Calu3 (cell line): Measurements from ENCODE around the gene PTH2. TPM values are rescaled to one million over a fixed set of nuclear protein-coding genes. Genes with fewer than 3 reads are reported as not detected.

ENCODE experiments used
- BruUV-seq: library from RNA; stranded (reverse); fragments of 400-500 nt; replicated peaks from 2 replicates; lab custom pipeline; 2021; lab: Mats Ljungman, UMichigan
- CTCF ChIA-PET: fragments of 300-600 bp; sonication (Branson Sonifier 250); formaldehyde crosslinking; loops from one replicate; lab custom pipeline; 2022; ENCODE audit warnings: antibody characterized with exemption; lab: Charles Lee
- DNase-seq: peaks from one replicate; pipeline ENCODE4 v3.0.0; 2022
- H3K27ac Mint-ChIP-seq: one replicate; pipeline ENCODE4 v1.8.0; 2022; ENCODE audit warnings: mixed read lengths; ENCODE audit not compliant: unreplicated experiment
- H3K27me3 Mint-ChIP-seq: one replicate; pipeline ENCODE4 v1.8.0; 2022; ENCODE audit warnings: mixed read lengths; ENCODE audit not compliant: unreplicated experiment
- H3K36me3 Mint-ChIP-seq: one replicate; pipeline ENCODE4 v1.8.0; 2022; ENCODE audit warnings: mild to moderate bottlenecking, moderate library complexity, mixed read lengths; ENCODE audit not compliant: insufficient read depth, unreplicated experiment
- H3K4me1 Mint-ChIP-seq: one replicate; pipeline ENCODE4 v1.8.0; 2022; ENCODE audit warnings: mild to moderate bottlenecking, low read depth, mixed read lengths; ENCODE audit not compliant: unreplicated experiment
- H3K4me3 Mint-ChIP-seq: one replicate; pipeline ENCODE4 v1.8.0; 2022; ENCODE audit warnings: mild to moderate bottlenecking, low read depth, moderate library complexity, mixed read lengths; ENCODE audit not compliant: unreplicated experiment
- H3K9me3 Mint-ChIP-seq: one replicate; pipeline ENCODE4 v1.8.0; 2022; ENCODE audit warnings: low read depth, mixed read lengths; ENCODE audit not compliant: unreplicated experiment
- intact Hi-C: fragments of 100-400 bp; cut with micrococcal nuclease; formaldehyde crosslinking; loops from one replicate; pipeline ENCODE4 v1.10.0; 2022; ENCODE audit not compliant: unreplicated experiment
- total RNA-seq: library from RNA; stranded (reverse); gene quantifications from 2 replicates; pipeline ENCODE4 v1.2.3, GENCODE V29; 2022
- TF ChIP-seq, protein P1 (sequence below): fragments of 200-600 bp; IDR thresholded peaks from one replicate; pipeline ENCODE4 v1.8.0; 2022; ENCODE audit warnings: antibody characterized with exemption; ENCODE audit not compliant: unreplicated experiment

PTH2 gene
- total RNA-seq, 1 experiment from 2014 or later = not detected

DNA sequence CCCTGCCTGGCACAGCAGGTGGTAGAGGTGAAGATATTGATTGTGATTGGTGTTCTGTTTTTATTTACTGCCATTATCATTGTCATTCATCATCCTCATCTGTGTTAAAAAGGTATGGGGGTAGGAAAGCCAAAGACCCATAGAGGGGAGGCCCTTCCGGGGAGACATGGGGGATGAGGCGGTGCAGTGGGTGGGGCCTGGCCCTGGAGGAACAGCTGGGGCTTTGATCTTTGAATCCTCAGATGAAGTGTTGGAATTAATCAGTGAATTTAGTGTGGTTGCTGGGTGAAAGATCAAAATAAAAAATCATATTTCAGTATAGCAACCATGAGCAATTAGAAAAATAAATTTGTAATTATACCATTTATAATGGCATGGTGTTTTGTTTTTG lies 7.4 kb downstream of the PTH2 start:
- CTCF ChIA-PET = interaction anchor here (0.6 kb wide), 1 partner anchor 10 kb away, joined by 3 read pairs; no protein-coding TSS in a partner anchor
- DNase-seq = no peak
- Mint-ChIP-seq H3K36me3 (no peaks in the 10 kb centered on the region), H3K27me3 (peaks cover 100% of the 10 kb centered on the region), H3K27ac (no peak overlapping the region), H3K4me1 (no peaks in the 10 kb centered on the region), H3K4me3 (no peak overlapping the region), H3K9me3 (no peaks in the 10 kb centered on the region)
- no TSS peak for BruUV-seq
- intact Hi-C loops = no loop called here
- TF ChIP-seq, protein P1, sequence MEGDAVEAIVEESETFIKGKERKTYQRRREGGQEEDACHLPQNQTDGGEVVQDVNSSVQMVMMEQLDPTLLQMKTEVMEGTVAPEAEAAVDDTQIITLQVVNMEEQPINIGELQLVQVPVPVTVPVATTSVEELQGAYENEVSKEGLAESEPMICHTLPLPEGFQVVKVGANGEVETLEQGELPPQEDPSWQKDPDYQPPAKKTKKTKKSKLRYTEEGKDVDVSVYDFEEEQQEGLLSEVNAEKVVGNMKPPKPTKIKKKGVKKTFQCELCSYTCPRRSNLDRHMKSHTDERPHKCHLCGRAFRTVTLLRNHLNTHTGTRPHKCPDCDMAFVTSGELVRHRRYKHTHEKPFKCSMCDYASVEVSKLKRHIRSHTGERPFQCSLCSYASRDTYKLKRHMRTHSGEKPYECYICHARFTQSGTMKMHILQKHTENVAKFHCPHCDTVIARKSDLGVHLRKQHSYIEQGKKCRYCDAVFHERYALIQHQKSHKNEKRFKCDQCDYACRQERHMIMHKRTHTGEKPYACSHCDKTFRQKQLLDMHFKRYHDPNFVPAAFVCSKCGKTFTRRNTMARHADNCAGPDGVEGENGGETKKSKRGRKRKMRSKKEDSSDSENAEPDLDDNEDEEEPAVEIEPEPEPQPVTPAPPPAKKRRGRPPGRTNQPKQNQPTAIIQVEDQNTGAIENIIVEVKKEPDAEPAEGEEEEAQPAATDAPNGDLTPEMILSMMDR = no peak

DNA sequence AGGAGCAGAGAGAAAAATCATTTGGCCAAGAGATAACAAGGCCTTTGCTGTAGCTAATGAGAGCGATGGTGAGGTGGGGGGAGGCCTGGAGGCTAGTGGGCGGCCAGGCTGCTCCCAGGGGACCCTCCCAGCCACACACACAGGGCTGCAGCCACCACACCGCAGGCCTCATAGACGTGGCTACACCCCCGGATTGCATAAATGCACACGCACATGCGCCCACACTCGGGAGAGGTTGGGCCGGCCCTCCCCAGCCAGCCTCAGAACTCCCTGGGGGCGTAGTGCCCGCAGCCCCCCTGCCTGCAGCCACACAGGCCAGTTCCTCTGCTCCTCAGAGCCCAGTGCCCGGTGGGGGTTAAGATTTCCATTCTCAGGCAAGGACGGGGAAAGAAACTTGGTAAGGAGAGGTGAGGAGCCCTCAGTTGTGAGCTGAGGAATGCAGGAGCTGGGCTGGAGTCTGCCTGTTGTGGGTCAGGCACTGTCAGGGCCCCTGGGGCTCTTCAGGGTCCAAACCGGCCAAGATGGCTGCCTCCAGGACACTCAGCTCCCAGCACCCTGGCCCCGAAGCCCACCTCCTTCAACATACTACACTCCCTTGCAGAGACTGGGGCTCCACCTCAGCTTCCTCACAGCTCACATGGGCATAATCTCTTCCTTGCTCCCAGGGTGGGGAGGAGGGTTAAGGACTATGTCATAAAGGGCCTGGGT lies 8.0 kb downstream of the PTH2 start:
- H3K27me3 Mint-ChIP-seq = peaks cover 95% of the 10 kb centered on the region
- BruUV-seq = no TSS peak
- H3K4me1 Mint-ChIP-seq = no peaks in the 10 kb centered on the region
- TF ChIP-seq, protein P1 = no peak
- CTCF ChIA-PET = interaction anchor here (0.6 kb wide), 1 partner anchor 10 kb away, joined by 3 read pairs; no protein-coding TSS in a partner anchor
- DNase-seq = no peak
- H3K27ac Mint-ChIP-seq = no peak overlapping the region
- intact Hi-C loops = no loop called here
- H3K9me3 Mint-ChIP-seq = no peaks in the 10 kb centered on the region
- H3K36me3 Mint-ChIP-seq = no peaks in the 10 kb centered on the region
- no peak overlapping the region for H3K4me3 Mint-ChIP-seq

DNA sequence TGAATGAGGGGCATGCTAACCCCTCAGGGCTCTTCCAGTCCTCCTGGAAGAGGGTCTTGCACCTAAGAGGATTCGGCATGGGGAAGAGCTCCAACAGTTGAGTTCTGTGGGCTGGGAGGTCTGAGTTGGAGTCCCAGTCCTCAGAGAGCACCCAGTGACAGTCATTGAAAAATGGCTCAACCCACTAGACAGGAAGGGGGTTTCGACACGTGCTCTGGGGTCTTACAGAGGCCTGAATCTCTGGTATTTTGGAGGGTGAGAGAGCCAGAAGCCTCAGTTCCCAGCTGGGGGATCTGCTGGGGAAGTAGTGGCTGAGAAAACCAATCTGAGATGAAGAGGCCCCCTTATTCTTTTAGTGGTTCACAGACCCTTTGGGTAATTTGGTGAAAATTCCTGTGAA lies 9.0 kb downstream of the PTH2 start:
- DNase-seq = no peak
- TF ChIP-seq, protein P1 = no peak
- Mint-ChIP-seq H3K36me3 (no peaks in the 10 kb centered on the region), H3K27me3 (peaks cover 94% of the 10 kb centered on the region), H3K27ac (no peak overlapping the region), H3K4me1 (no peaks in the 10 kb centered on the region), H3K9me3 (no peaks in the 10 kb centered on the region), H3K4me3 (no peak overlapping the region)
- intact Hi-C loops = no loop called here
- CTCF ChIA-PET = no interaction called here
- no TSS peak for BruUV-seq

DNA sequence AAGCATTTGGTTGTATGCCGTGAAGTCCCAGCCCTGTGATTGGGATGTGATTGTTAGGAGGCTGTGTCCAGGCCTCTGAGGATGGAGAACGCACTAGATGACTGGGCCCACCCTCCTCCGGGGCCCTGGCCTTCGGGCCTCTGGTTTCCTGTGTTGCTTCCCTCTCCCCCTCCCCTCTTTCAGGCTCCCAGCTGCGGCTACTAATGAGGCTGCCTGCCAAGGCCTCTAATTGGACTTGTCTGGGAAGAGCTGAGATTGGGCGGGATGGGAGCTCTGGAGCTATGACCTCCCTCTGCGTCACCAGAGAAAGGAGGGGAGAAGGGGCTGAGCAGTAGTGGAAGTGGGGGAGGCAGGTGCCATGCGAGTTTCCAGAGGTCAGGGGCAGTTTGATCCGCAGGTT lies 9.9 kb downstream of the PTH2 start:
- Mint-ChIP-seq H3K4me3 (no peak overlapping the region), H3K4me1 (no peaks in the 10 kb centered on the region), H3K27me3 (peaks cover 94% of the 10 kb centered on the region), H3K9me3 (no peaks in the 10 kb centered on the region), H3K36me3 (no peaks in the 10 kb centered on the region), H3K27ac (no peak overlapping the region)
- TF ChIP-seq, protein P1 = no peak
- CTCF ChIA-PET = no interaction called here
- no TSS peak for BruUV-seq
- intact Hi-C loops = no loop called here
- DNase-seq = no peak
